DOHH2 (cell line): ENCODE data around the gene PEF1.

Experiments used
- H3F3A ChIP-seq: fragments of 200-600 bp; sonication (generic), shearing (Covaris generic); 2 replicates; pipeline ENCODE4 v1.6.0; 2016; ENCODE audit warnings: antibody characterized with exemption, mild to moderate bottlenecking; ENCODE audit not compliant: control insufficient read depth, insufficient read depth
- H3K27ac ChIP-seq: fragments of 200-600 bp; sonication (generic); 2 replicates; pipeline ENCODE4 v1.5.1; 2014; ENCODE audit warnings: low read depth, mild to moderate bottlenecking, low read length, moderate library complexity
- H3K27me3 ChIP-seq: fragments of 200-600 bp; sonication (generic); 2 replicates; pipeline ENCODE4 v1.6.1; 2014; ENCODE audit warnings: mild to moderate bottlenecking, low read length, mixed read lengths; ENCODE audit not compliant: control insufficient read depth
- H3K36me3 ChIP-seq: fragments of 200-600 bp; sonication (generic); 2 replicates; pipeline ENCODE4 v1.6.1; 2014; ENCODE audit warnings: mild to moderate bottlenecking, low read length, moderate library complexity, mixed read lengths; ENCODE audit not compliant: control insufficient read depth
- H3K4me1 ChIP-seq: fragments of 200-600 bp; sonication (generic); 2 replicates; pipeline ENCODE4 v1.6.1; 2014; ENCODE audit warnings: mild to moderate bottlenecking, low read length, mixed read lengths; ENCODE audit not compliant: control insufficient read depth
- H3K4me2 ChIP-seq: fragments of 200-600 bp; sonication (generic); 2 replicates; pipeline ENCODE4 v1.6.0; 2014; ENCODE audit warnings: mild to moderate bottlenecking, low read length, moderate library complexity
- H3K4me3 ChIP-seq: fragments of 200-600 bp; sonication (generic); 2 replicates; pipeline ENCODE4 v1.5.1; 2014; ENCODE audit warnings: mild to moderate bottlenecking, low read length, mixed read lengths
- H3K79me2 ChIP-seq: fragments of 200-600 bp; sonication (generic); 2 replicates; pipeline ENCODE4 v1.6.1; 2014; ENCODE audit warnings: mild to moderate bottlenecking, low read length, mixed read lengths; ENCODE audit not compliant: control insufficient read depth
- H3K9me2 ChIP-seq: fragments of 200-600 bp; sonication (generic); replicated peaks from 2 replicates; pipeline ENCODE4 v1.6.1; 2014; ENCODE audit warnings: mild to moderate bottlenecking, low read length, mixed read lengths; ENCODE audit not compliant: control insufficient read depth
- H3K9me3 ChIP-seq: fragments of 200-600 bp; sonication (generic); 2 replicates; pipeline ENCODE4 v1.6.1; 2014; ENCODE audit warnings: antibody characterized with exemption, low read length, mixed read lengths; ENCODE audit not compliant: control insufficient read depth, insufficient read depth
- H4K20me1 ChIP-seq: fragments of 200-600 bp; sonication (generic); 2 replicates; pipeline ENCODE4 v1.6.0; 2014; ENCODE audit warnings: low read depth, mild to moderate bottlenecking, antibody characterized with exemption, low read length, moderate library complexity; ENCODE audit not compliant: control insufficient read depth, insufficient read depth
- CTCF ChIP-seq: fragments of 200-600 bp; sonication (generic); IDR thresholded peaks from one replicate; pipeline ENCODE4 v1.5.1; 2014; ENCODE audit warnings: antibody characterized with exemption, mild to moderate bottlenecking, low read depth, low read length; ENCODE audit not compliant: poor library complexity, severe bottlenecking
- EZH2phosphoT487 ChIP-seq: fragments of 200-600 bp; sonication (generic); IDR thresholded peaks from 2 replicates; pipeline ENCODE4 v1.6.1; 2017; ENCODE audit warnings: borderline replicate concordance, mild to moderate bottlenecking, antibody characterized with exemption, low read length, moderate library complexity, mixed read lengths

Gene PEF1

GRCh38 chr1:31585736-31586365, 58.8 kb downstream of the PEF1 start:
- Histone ChIP-seq H3K4me3 (no peak overlapping the region), H4K20me1 (no peaks in the 10 kb centered on the region), H3K79me2 (no peaks in the 10 kb centered on the region), H3K27me3 (peaks cover 3% of the 10 kb centered on the region; the same call in 1 of the 2 replicates), H3F3A (no peaks in the 10 kb centered on the region), H3K27ac (no peak overlapping the region), H3K4me1 (no peaks in the 10 kb centered on the region), H3K36me3 (no peaks in the 10 kb centered on the region), H3K9me3 (no peaks in the 10 kb centered on the region), H3K4me2 (no peak overlapping the region), H3K9me2 (no peaks in the 10 kb centered on the region)
- TF ChIP-seq CTCF (no peak), EZH2phosphoT487 (no peak)

GRCh38 chr1:31584869-31585735, 59.6 kb downstream of the PEF1 start:
- Histone ChIP-seq H3K4me2 (no peak overlapping the region), H3K4me3 (no peak overlapping the region), H3K9me2 (no peaks in the 10 kb centered on the region), H3K9me3 (no peaks in the 10 kb centered on the region), H4K20me1 (no peaks in the 10 kb centered on the region), H3K27me3 (peaks cover 3% of the 10 kb centered on the region; the same call in 1 of the 2 replicates), H3K27ac (no peak overlapping the region), H3K36me3 (no peaks in the 10 kb centered on the region), H3K4me1 (no peaks in the 10 kb centered on the region), H3K79me2 (no peaks in the 10 kb centered on the region), H3F3A (no peaks in the 10 kb centered on the region)
- TF ChIP-seq CTCF (no peak), EZH2phosphoT487 (no peak)

- Histone ChIP-seq H3K27ac (no peak overlapping the region), H3K4me1 (peaks cover 6% of the 10 kb centered on the region), H3K4me2 (no peak overlapping the region), H4K20me1 (no peaks in the 10 kb centered on the region), H3K79me2 (no peaks in the 10 kb centered on the region), H3F3A (no peaks in the 10 kb centered on the region), H3K9me2 (no peaks in the 10 kb centered on the region), H3K4me3 (no peak overlapping the region), H3K36me3 (no peaks in the 10 kb centered on the region), H3K9me3 (no peaks in the 10 kb centered on the region), H3K27me3 (peaks cover 5% of the 10 kb centered on the region; the same call in 1 of the 2 replicates)
- no peak for TF ChIP-seq CTCF
These were observed 60.4 kb downstream of the PEF1 start for GRCh38 chr1:31583995-31584868.
